Breast epithelium (tissue), 3 donors: ENCODE measurements around the gene MED8.

Experiments
- CTCF ChIP-seq, 3 donors: fragments of 450-650 bp; IDR thresholded peaks; one replicate each; pipeline ENCODE4 v1.5.1; 2016 to 2017; ENCODE audit warnings: antibody characterized with exemption in 3 of 3, mild to moderate bottlenecking in 3 of 3, moderate library complexity in 3 of 3
- POLR2A ChIP-seq: fragments of 450-650 bp; IDR thresholded peaks from one replicate; pipeline ENCODE4 v1.6.1; 2016; ENCODE audit warnings: antibody characterized with exemption, mild to moderate bottlenecking, moderate library complexity
- POLR2AphosphoS5 ChIP-seq, 3 donors: sonication (generic); formaldehyde crosslinking; IDR thresholded peaks; one replicate each; pipeline ENCODE4 v1.6.1; 2017; ENCODE audit warnings: antibody characterized with exemption in 3 of 3

GRCh38 chr1:43349594-43350306, 39.9 kb downstream of the MED8 start:
- TF ChIP-seq POLR2AphosphoS5 (IDR thresholded peaks at IDR 0.05) (no peak), CTCF (IDR thresholded peaks at IDR 0.05) (no peak), POLR2A (no peak)
